ENCODE measurements around the gene TH.

- TF ChIP-seq JUN (IDR thresholded peaks at IDR 0.05) (no peak), TP53 (CRISPR knock-in tag; IDR thresholded peaks at IDR 0.05) (no peak), KDM1A (IDR thresholded peaks at IDR 0.05; ENCODE audit: low read depth) (no peak), POLR2A (IDR thresholded peaks at IDR 0.05; ENCODE audit: low read length) (no peak), HDAC2 (IDR thresholded peaks at IDR 0.05) (no peak), BHLHE40 (IDR thresholded peaks at IDR 0.05; ENCODE audit: low read depth, low read length) (no peak), CTCF (IDR thresholded peaks at IDR 0.05) (no peak), HOXA7 (CRISPR knock-in tag; IDR thresholded peaks at IDR 0.05) (no peak), CEBPB (IDR thresholded peaks at IDR 0.05) (no peak)
- TF ChIP-seq, protein P1, sequence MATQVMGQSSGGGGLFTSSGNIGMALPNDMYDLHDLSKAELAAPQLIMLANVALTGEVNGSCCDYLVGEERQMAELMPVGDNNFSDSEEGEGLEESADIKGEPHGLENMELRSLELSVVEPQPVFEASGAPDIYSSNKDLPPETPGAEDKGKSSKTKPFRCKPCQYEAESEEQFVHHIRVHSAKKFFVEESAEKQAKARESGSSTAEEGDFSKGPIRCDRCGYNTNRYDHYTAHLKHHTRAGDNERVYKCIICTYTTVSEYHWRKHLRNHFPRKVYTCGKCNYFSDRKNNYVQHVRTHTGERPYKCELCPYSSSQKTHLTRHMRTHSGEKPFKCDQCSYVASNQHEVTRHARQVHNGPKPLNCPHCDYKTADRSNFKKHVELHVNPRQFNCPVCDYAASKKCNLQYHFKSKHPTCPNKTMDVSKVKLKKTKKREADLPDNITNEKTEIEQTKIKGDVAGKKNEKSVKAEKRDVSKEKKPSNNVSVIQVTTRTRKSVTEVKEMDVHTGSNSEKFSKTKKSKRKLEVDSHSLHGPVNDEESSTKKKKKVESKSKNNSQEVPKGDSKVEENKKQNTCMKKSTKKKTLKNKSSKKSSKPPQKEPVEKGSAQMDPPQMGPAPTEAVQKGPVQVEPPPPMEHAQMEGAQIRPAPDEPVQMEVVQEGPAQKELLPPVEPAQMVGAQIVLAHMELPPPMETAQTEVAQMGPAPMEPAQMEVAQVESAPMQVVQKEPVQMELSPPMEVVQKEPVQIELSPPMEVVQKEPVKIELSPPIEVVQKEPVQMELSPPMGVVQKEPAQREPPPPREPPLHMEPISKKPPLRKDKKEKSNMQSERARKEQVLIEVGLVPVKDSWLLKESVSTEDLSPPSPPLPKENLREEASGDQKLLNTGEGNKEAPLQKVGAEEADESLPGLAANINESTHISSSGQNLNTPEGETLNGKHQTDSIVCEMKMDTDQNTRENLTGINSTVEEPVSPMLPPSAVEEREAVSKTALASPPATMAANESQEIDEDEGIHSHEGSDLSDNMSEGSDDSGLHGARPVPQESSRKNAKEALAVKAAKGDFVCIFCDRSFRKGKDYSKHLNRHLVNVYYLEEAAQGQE (IDR thresholded peaks at IDR 0.05), result no peak
- TF ChIP-seq, protein P2, sequence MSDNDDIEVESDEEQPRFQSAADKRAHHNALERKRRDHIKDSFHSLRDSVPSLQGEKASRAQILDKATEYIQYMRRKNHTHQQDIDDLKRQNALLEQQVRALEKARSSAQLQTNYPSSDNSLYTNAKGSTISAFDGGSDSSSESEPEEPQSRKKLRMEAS (IDR thresholded peaks at IDR 0.05), result no peak
- TF ChIP-seq, protein P3, sequence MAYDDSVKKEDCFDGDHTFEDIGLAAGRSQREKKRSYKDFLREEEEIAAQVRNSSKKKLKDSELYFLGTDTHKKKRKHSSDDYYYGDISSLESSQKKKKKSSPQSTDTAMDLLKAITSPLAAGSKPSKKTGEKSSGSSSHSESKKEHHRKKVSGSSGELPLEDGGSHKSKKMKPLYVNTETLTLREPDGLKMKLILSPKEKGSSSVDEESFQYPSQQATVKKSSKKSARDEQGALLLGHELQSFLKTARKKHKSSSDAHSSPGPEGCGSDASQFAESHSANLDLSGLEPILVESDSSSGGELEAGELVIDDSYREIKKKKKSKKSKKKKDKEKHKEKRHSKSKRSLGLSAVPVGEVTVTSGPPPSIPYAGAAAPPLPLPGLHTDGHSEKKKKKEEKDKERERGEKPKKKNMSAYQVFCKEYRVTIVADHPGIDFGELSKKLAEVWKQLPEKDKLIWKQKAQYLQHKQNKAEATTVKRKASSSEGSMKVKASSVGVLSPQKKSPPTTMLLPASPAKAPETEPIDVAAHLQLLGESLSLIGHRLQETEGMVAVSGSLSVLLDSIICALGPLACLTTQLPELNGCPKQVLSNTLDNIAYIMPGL (CRISPR knock-in tag; IDR thresholded peaks at IDR 0.05; ENCODE audit: borderline replicate concordance), result no peak
Measured at GRCh38 chr11:2135018-2135569, 36.5 kb downstream of the TH start.

Measured in A549 (cell line).